Panc1 (cell line): ENCODE measurements around the gene PLEKHA7. TPM values are rescaled to one million over a fixed set of nuclear protein-coding genes. Genes with fewer than 3 reads are reported as not detected.

Experiments used
- ATAC-seq: fragments of 200-7000 bp; cut with Tn5 transposase; 2 replicates; pipeline ENCODE4 v1.9.1; 2020; ENCODE audit warnings: mild to moderate bottlenecking, moderate library complexity
- BruUV-seq: library from RNA; stranded (reverse); fragments of 400-500 nt; replicated peaks from 2 replicates; lab custom pipeline; 2021; lab: Mats Ljungman, UMichigan
- CTCF ChIA-PET: fragments of 300-600 bp; sonication (Branson Sonifier 250); formaldehyde crosslinking; loops from one replicate; lab custom pipeline; 2022; ENCODE audit warnings: antibody characterized with exemption; lab: Charles Lee
- POLR2A ChIA-PET: fragments of 300-600 bp; sonication (Branson Sonifier 250); formaldehyde crosslinking; loops from one replicate; lab custom pipeline; 2022; ENCODE audit warnings: antibody characterized with exemption; lab: Charles Lee
- DNase-seq: peaks from one replicate; pipeline ENCODE4 v3.0.0-alpha.2; 2010; ENCODE audit warnings: low read depth, low spot score
- H3K27ac ChIP-seq: 2 replicates; pipeline ENCODE4 v1.5.1; 2011; ENCODE audit warnings: mild to moderate bottlenecking, low read length, inconsistent platforms
- H3K27me3 ChIP-seq: fragments of 200-500 bp; sonication (Bioruptor generic); 2 replicates; pipeline ENCODE4 v1.6.0; 2014; ENCODE audit warnings: low read length, inconsistent platforms; ENCODE audit not compliant: control insufficient read depth, insufficient read depth
- H3K36me3 ChIP-seq: fragments of 200-500 bp; sonication (Bioruptor generic); 2 replicates; pipeline ENCODE4 v1.5.1; 2014; ENCODE audit warnings: inconsistent platforms, mild to moderate bottlenecking, low read length, moderate library complexity; ENCODE audit not compliant: control insufficient read depth, insufficient read depth
- H3K4me1 ChIP-seq: 2 replicates; pipeline ENCODE4 v1.5.1; 2011; ENCODE audit warnings: inconsistent platforms, mild to moderate bottlenecking, low read length, moderate library complexity; ENCODE audit not compliant: control insufficient read depth, insufficient read depth
- H3K4me3 ChIP-seq, 2 experiments: 2 replicates each; pipeline ENCODE4 v1.5.1; 2011 to 2012; ENCODE audit warnings: low read depth in 2 of 2, low read length in 2 of 2, mild to moderate bottlenecking in 2 of 2, inconsistent platforms in 1 of 2, moderate library complexity in 1 of 2
- H3K9me3 ChIP-seq: fragments of 200-500 bp; sonication (Bioruptor generic); 2 replicates; pipeline ENCODE4 v1.5.1; 2014; ENCODE audit warnings: low read depth, mild to moderate bottlenecking, inconsistent platforms, low read length, moderate library complexity; ENCODE audit not compliant: control insufficient read depth, insufficient read depth
- CTCF ChIP-seq: fragments of 450-650 bp; IDR thresholded peaks from 2 replicates; pipeline ENCODE4 v1.5.1; 2017; ENCODE audit warnings: mild to moderate bottlenecking
- POLR2AphosphoS5 ChIP-seq: IDR thresholded peaks from 2 replicates; pipeline ENCODE4 v1.6.1; 2012; ENCODE audit warnings: mild to moderate bottlenecking, low read depth, low read length, moderate library complexity
- REST ChIP-seq, 2 experiments: IDR thresholded peaks; 2 replicates each; pipeline ENCODE4 v1.6.1; 2011 to 2012; ENCODE audit warnings: low read depth in 2 of 2, control low read depth in 1 of 2, low read length in 1 of 2, mild to moderate bottlenecking in 1 of 2, moderate library complexity in 1 of 2; ENCODE audit not compliant: insufficient read depth in 1 of 2
- SIN3A ChIP-seq: IDR thresholded peaks from 2 replicates; pipeline ENCODE4 v1.6.1; 2012; ENCODE audit warnings: low read depth, mild to moderate bottlenecking, low read length, moderate library complexity, borderline replicate concordance; ENCODE audit not compliant: insufficient read depth
- TCF7L2 ChIP-seq: IDR thresholded peaks from 2 replicates; pipeline ENCODE4 v1.6.1; 2011; ENCODE audit warnings: mild to moderate bottlenecking, low read depth, low read length, inconsistent platforms
- in situ Hi-C: cut with HindIII; loops from 2 replicates; pipeline ENCODE4 v1.10.0; 2016; ENCODE audit warnings: low sequenced_read_pairs, low pct_unique_long_range_greater_than_20kb
- intact Hi-C: fragments of 100-400 bp; cut with micrococcal nuclease; formaldehyde crosslinking; loops from one replicate; pipeline ENCODE4 v1.10.0; 2022; ENCODE audit not compliant: unreplicated experiment
- total RNA-seq: library from RNA; stranded (reverse); gene quantifications from one replicate; pipeline ENCODE4 v1.2.1, GENCODE V29; 2021; ENCODE audit not compliant: unreplicated experiment

The PLEKHA7 gene
- total RNA-seq, 1 experiment from 2014 or later = 11.6 TPM

GRCh38 chr11:16893456-16894066, 120.7 kb downstream of the PLEKHA7 start:
- in situ Hi-C loops (no loop called here), intact Hi-C loops (no loop called here)
- no peaks in the 10 kb centered on the region for H3K36me3 ChIP-seq
- no peak overlapping the region for H3K4me3 ChIP-seq
- no TSS peak for BruUV-seq
- CTCF ChIA-PET = no interaction called here
- no peak for TF ChIP-seq REST (IDR thresholded peaks at IDR 0.05; ENCODE audit: insufficient read depth in 1 of 2, low read depth in 2 of 2, low read length in 1 of 2)
- no peak for TF ChIP-seq CTCF
- no peak for TF ChIP-seq SIN3A
- TF ChIP-seq TCF7L2 = no peak
- TF ChIP-seq POLR2AphosphoS5 = no peak
- peaks cover 6% of the 10 kb centered on the region; the same call in 1 of the 2 replicates for H3K4me1 ChIP-seq
- no peaks in the 10 kb centered on the region for H3K27me3 ChIP-seq
- no peak for DNase-seq
- H3K27ac ChIP-seq = no peak overlapping the region
- H3K9me3 ChIP-seq = peaks cover 4% of the 10 kb centered on the region; the same call in 1 of the 2 replicates
- ATAC-seq = 0 out of 2 replicates have a peak, but pooled peaks have one; percentile 23
- POLR2A ChIA-PET = no interaction called here

GRCh38 chr11:16891964-16892363, 122.2 kb downstream of the PLEKHA7 start:
- Histone ChIP-seq H3K27me3 (no peaks in the 10 kb centered on the region), H3K9me3 (peaks cover 4% of the 10 kb centered on the region; the same call in 1 of the 2 replicates), H3K36me3 (no peaks in the 10 kb centered on the region), H3K27ac (no peak overlapping the region), H3K4me1 (peaks cover 6% of the 10 kb centered on the region; the same call in 1 of the 2 replicates), H3K4me3 (no peak overlapping the region)
- TF ChIP-seq CTCF (no peak), TCF7L2 (no peak), SIN3A (no peak), POLR2AphosphoS5 (no peak), REST (IDR thresholded peaks at IDR 0.05; ENCODE audit: insufficient read depth in 1 of 2, low read depth in 2 of 2, low read length in 1 of 2) (no peak)
- ChIA-PET CTCF (interaction anchor here (0.6 kb wide), 1 partner anchor 106 kb away, joined by 4 read pairs; no protein-coding TSS in a partner anchor), POLR2A (no interaction called here)
- ATAC-seq (no peak), DNase-seq (no peak)
- in situ Hi-C loops (no loop called here), intact Hi-C loops (no loop called here)
- BruUV-seq = no TSS peak
